GM21515 (cell line): ENCODE results near the gene QDPR.
A peak's percentile ranks its signal among the peaks of the same experiment; 100 is the strongest.
"Not testable (repeated sequence)": the region's sequence is repeated elsewhere in the genome, so short reads cannot be mapped to it uniquely, and the experiment has no call there.

ENCODE experiments used
- ATAC-seq: cut with Tn5 transposase; IDR thresholded peaks from one replicate; pipeline ENCODE4 v1.9.1; 2021; ENCODE audit not compliant: unreplicated experiment

The QDPR gene

GRCh38 chr4:17492058-17492741 lies 19.7 kb downstream of the QDPR start:
- no peak for ATAC-seq

DNA sequence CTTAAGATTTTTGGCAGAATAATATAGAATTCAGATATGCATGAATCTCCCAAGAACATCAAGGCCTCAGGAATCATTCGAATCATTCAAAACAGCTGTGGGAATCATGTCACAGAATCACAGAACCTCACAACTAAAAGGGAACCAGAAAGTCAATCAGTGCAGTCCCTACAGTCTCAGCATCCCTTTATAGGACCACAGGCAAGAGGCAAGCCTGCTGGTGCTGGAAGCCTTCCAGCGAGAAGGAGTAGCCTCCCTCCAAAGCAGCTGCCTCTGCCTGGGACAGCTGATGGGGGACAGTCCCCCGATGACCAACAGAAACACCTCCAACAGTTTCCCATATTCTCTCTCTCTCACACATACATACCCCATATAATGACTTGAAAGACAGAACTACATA lies 20.7 kb downstream of the QDPR start:
- no peak for ATAC-seq

GRCh38 chr4:17490575-17491059 lies 21.3 kb downstream of the QDPR start:
- no peak for ATAC-seq

- ATAC-seq, result no peak
Observed at GRCh38 chr4:17489721-17490120, 22.2 kb downstream of the QDPR start.

GRCh38 chr4:17489123-17489522 lies 22.8 kb downstream of the QDPR start:
- ATAC-seq, result no peak

GRCh38 chr4:17482716-17483115 lies 29.2 kb downstream of the QDPR start:
- ATAC-seq, result no peak

- no peak for ATAC-seq
Observed at GRCh38 chr4:17480955-17481354, 30.9 kb downstream of the QDPR start.

- no peak for ATAC-seq
Observed at GRCh38 chr4:17480210-17480927, 31.5 kb downstream of the QDPR start.

GRCh38 chr4:17477774-17478472 lies 34.0 kb downstream of the QDPR start:
- no peak for ATAC-seq

DNA sequence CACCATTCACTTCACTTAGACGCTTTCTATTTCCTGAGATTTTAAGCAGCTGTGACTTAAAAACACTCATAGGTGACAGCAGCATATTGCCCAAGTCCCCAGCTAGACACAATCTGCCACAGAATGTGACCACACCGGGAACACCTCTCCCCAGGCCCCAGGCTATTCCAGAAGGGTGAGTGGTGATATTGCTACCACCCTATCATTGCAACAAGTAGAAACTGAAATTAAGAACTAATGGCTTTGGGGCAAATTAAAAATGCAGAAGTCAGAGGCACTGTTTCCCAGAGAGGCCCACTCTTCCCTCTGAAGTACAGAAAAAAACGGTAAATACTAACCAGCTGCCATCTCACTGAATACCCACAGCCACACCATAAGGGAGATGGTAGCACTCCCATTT lies 35.0 kb downstream of the QDPR start:
- ATAC-seq, result no peak

GRCh38 chr4:17475481-17475880 lies 36.4 kb downstream of the QDPR start:
- ATAC-seq, result no peak

GRCh38 chr4:17469931-17470674 lies 41.8 kb downstream of the QDPR start:
- ATAC-seq, result no peak

- ATAC-seq, result no peak
Observed at GRCh38 chr4:17468619-17469221, 43.2 kb downstream of the QDPR start.

- ATAC-seq, result no peak
Observed at GRCh38 chr4:17463606-17464005, 48.3 kb downstream of the QDPR start.

DNA sequence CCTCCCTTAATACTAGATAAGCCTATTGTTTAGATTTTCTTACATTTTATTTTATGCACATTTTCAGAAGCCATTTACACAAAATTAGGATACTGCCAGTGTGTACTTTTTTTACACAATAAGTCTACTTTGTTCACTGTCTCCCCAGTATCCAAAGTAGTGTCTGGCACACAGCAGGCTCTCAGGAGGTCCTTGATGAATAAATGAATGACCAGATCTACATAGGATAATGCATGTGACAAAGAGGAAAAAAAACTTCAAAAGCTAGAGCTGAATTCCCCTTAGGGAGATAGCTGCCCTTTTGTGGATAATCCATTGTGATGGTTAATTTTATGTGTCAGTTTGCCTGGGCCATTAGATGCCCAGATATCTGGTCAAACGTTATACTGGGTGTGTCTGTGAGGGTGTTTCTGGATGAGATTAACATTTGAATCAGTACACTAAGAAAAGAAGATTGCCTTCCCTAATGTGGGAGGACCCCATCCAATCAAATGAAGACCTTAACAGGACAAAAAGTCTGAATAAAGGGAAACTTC lies 61.6 kb downstream of the QDPR start:
- ATAC-seq, result no peak

GRCh38 chr4:17448689-17449088 lies 63.2 kb downstream of the QDPR start:
- ATAC-seq, result no peak

GRCh38 chr4:17447675-17448298 lies 64.1 kb downstream of the QDPR start:
- ATAC-seq, result peak; percentile 94

DNA sequence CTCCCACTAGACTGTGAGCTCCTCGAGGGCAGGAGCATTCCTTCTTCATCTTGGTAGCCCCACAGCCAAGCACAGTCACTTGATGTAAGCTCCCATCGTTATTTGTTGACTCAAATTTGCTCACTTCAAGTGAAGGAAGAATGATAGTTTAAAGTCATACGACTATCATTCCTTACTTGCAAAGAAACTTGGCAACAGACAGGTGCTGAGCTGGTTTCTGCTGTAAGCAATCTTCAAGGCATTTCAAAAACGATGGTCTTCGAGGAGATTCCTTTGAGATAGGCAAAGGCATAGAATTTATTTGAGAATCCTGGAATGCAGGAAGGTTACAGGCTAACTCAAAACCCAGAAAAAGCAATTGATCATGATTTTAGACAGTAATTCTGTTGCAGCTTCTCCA lies 64.8 kb downstream of the QDPR start:
- ATAC-seq, result no peak

- ATAC-seq, result not testable (repeated sequence)
Observed at GRCh38 chr4:17442477-17442876, 69.4 kb downstream of the QDPR start.

DNA sequence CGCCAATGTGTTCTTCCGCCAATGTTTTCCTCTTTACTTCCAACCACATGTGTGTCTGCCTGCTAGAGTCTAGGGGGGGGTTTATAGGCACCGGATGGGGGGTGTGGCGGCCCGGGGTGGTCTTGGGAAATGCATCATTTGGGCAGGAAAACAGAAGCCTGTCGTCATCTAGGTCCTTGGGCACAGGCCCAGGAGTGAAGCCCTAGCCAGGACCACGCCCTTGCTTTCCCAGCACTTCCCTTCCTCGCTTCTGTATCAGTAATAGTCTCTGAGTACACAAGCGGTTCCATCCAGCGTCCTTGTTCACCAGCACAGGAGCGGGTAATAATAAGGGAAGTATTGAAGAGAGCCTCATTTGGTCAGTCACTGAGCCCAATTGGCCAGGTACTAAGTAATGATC lies 74.5 kb downstream of the QDPR start:
- ATAC-seq, result no peak
